ENCODE data around the gene AOAH. TPM values are rescaled to one million over a fixed set of nuclear protein-coding genes. Genes with fewer than 3 reads are reported as not detected.
A peak's percentile ranks its signal among the peaks of the same experiment; 100 is the strongest.

The AOAH gene
- total and polyA plus RNA-seq, 2 of the 13 experiments (the other 11 are each of a cell fraction or from before 2014, with no cell fraction given): not detected

- FAIRE-seq (no peak), DNase-seq (ENCODE audit: low spot score) (no peak), ATAC-seq (no peak)
- Histone ChIP-seq H3K4me1 (ENCODE audit: insufficient read depth, low read length) (no peaks in the 10 kb centered on the region), H3K36me3 (replicated peaks in 1 of 2; ENCODE audit: control insufficient read depth in 1 of 2, insufficient read depth in 2 of 2, low read length in 2 of 2) (no peaks in the 10 kb centered on the region), H3K27me3 (ENCODE audit: control insufficient read depth in 1 of 2, insufficient read depth in 2 of 2, low read length in 2 of 2) (no peaks in the 10 kb centered on the region), H3K9me3 (ENCODE audit: low read length) (no peaks in the 10 kb centered on the region), H3K79me2 (ENCODE audit: insufficient read depth, low read length) (no peaks in the 10 kb centered on the region), H3K9ac (ENCODE audit: insufficient read depth, low read depth, low read length) (no peak overlapping the region), H3K4me3 (replicated peaks in 1 of 3; ENCODE audit: insufficient read depth in 1 of 3, low read depth in 2 of 3, low read length in 3 of 3) (no peak overlapping the region), H3K4me2 (ENCODE audit: low read depth, low read length) (no peak overlapping the region), H2AFZ (ENCODE audit: low read length) (no peak overlapping the region), H3K27ac (ENCODE audit: extremely low read length, insufficient read depth, low read length) (no peak overlapping the region), H4K20me1 (ENCODE audit: insufficient read depth, low read length) (no peaks in the 10 kb centered on the region)
- WGBS (ENCODE audit: low lambda C conversion rate): 17% methylated on average over 2 of the region's 2 CpGs
- POLR2A ChIA-PET: no interaction called here
- in situ Hi-C loops (cut with HindIII; ENCODE audit: extremely low pct_ligation_motif_present, low pct_unique_long_range_greater_than_20kb): loop anchor here (25.0 kb wide), 1 partner anchor 520 kb away; no protein-coding TSS in a partner anchor
- CTCF ChIA-PET (ENCODE audit: low intra/inter-chr PET ratio, low total read pairs): no interaction called here
- BruUV-seq (replicated peaks): no TSS peak
- intact Hi-C loops (cut with micrococcal nuclease; ENCODE audit: unreplicated experiment): no loop called here
- TF ChIP-seq ZNF205 (CRISPR knock-in tag; IDR thresholded peaks at IDR 0.05): no peak
- no peak for TF ChIP-seq ZNF207 (IDR thresholded peaks at IDR 0.05; ENCODE audit: borderline replicate concordance)
- TF ChIP-seq KDM6A (CRISPR knock-in tag; IDR thresholded peaks at IDR 0.05; ENCODE audit: low read depth): no peak
- no peak for TF ChIP-seq SP5 (CRISPR knock-in tag; IDR thresholded peaks at IDR 0.05; ENCODE audit: borderline replicate concordance, low read depth)
- no peak for TF ChIP-seq ZNF253 (CRISPR knock-in tag; IDR thresholded peaks at IDR 0.05; ENCODE audit: borderline replicate concordance)
- no peak for TF ChIP-seq TOPORS (CRISPR knock-in tag; IDR thresholded peaks at IDR 0.05)
- no peak for TF ChIP-seq SOX6 (IDR thresholded peaks at IDR 0.05)
- peak; percentile 17; the same call in 1 of the 2 replicates for TF ChIP-seq SOX6 (CRISPR knock-in tag; IDR thresholded peaks at IDR 0.05)
- TF ChIP-seq PTBP1 (IDR thresholded peaks at IDR 0.05; ENCODE audit: low read depth, low read length, poor library complexity, severe bottlenecking): no peak
- no peak for TF ChIP-seq NFAT5 (CRISPR knock-in tag; IDR thresholded peaks at IDR 0.05)
- TF ChIP-seq ATF7-NPFF (CRISPR knock-in tag; IDR thresholded peaks at IDR 0.05; ENCODE audit: low read depth): no peak
- TF ChIP-seq ZNF543 (CRISPR knock-in tag; IDR thresholded peaks at IDR 0.05): no peak
- TF ChIP-seq MXD3 (CRISPR knock-in tag; IDR thresholded peaks at IDR 0.05): no peak
- TF ChIP-seq AFF4 (CRISPR knock-in tag; IDR thresholded peaks at IDR 0.05): no peak
- no peak for TF ChIP-seq ZNF501 (CRISPR knock-in tag; IDR thresholded peaks at IDR 0.05)
- TF ChIP-seq ZNF776 (CRISPR knock-in tag; IDR thresholded peaks at IDR 0.05): no peak
- peak; percentile 54; the same call in 1 of the 2 replicates for TF ChIP-seq CEBPG (CRISPR knock-in tag; IDR thresholded peaks at IDR 0.05)
Measured at GRCh38 chr7:36667007-36667745, 57.1 kb downstream of the AOAH start.

Data from HepG2 (cell line).